GM21367 (cell line): ENCODE results near the gene ZNF407.

Experiments used
- ATAC-seq: cut with Tn5 transposase; IDR thresholded peaks from one replicate; pipeline ENCODE4 v1.9.1; 2021; ENCODE audit not compliant: unreplicated experiment

The ZNF407 gene

GRCh38 chr18:74916773-74917393 lies 319.2 kb downstream of the ZNF407 start:
- ATAC-seq, result no peak

- ATAC-seq, result no peak
These were observed 320.7 kb downstream of the ZNF407 start for GRCh38 chr18:74918276-74918790.

GRCh38 chr18:74921057-74921820 lies 323.6 kb downstream of the ZNF407 start:
- no peak for ATAC-seq

- ATAC-seq, result no peak
These were observed 328.4 kb downstream of the ZNF407 start for GRCh38 chr18:74926051-74926450.

- ATAC-seq, result no peak
These were observed 330.7 kb downstream of the ZNF407 start for GRCh38 chr18:74928194-74928968.

GRCh38 chr18:74929110-74929509 lies 331.4 kb downstream of the ZNF407 start:
- ATAC-seq, result no peak

GRCh38 chr18:74930616-74931015 lies 332.9 kb downstream of the ZNF407 start:
- ATAC-seq, result no peak

- no peak for ATAC-seq
These were observed 336.3 kb downstream of the ZNF407 start for GRCh38 chr18:74933930-74934329.

- no peak for ATAC-seq
These were observed 337.8 kb downstream of the ZNF407 start for GRCh38 chr18:74935434-74935833.

- no peak for ATAC-seq
These were observed 338.7 kb downstream of the ZNF407 start for GRCh38 chr18:74936343-74936742.

- no peak for ATAC-seq
These were observed 339.6 kb downstream of the ZNF407 start for GRCh38 chr18:74937291-74937690.

- no peak for ATAC-seq
These were observed 343.2 kb downstream of the ZNF407 start for GRCh38 chr18:74940856-74941255.

GRCh38 chr18:74942319-74942910 lies 344.7 kb downstream of the ZNF407 start:
- ATAC-seq, result no peak

- no peak for ATAC-seq
These were observed 347.0 kb downstream of the ZNF407 start for GRCh38 chr18:74944676-74945075.

GRCh38 chr18:74945774-74946545 lies 348.3 kb downstream of the ZNF407 start:
- ATAC-seq, result no peak

GRCh38 chr18:74946646-74947375 lies 349.1 kb downstream of the ZNF407 start:
- no peak for ATAC-seq

GRCh38 chr18:74947417-74947816 lies 349.7 kb downstream of the ZNF407 start:
- ATAC-seq, result no peak

- no peak for ATAC-seq
These were observed 350.2 kb downstream of the ZNF407 start for GRCh38 chr18:74947875-74948274.

GRCh38 chr18:74949611-74950010 lies 351.9 kb downstream of the ZNF407 start:
- ATAC-seq, result no peak

- ATAC-seq, result no peak
These were observed 352.8 kb downstream of the ZNF407 start for GRCh38 chr18:74950479-74950878.
